HCT116 (cell line): ENCODE results near the gene SIRT7. TPM values are rescaled to one million over a fixed set of nuclear protein-coding genes. Genes with fewer than 3 reads are reported as not detected.

Experiments used
- ATAC-seq: fragments of 200-7000 bp; cut with Tn5 transposase; 2 replicates; pipeline ENCODE4 v1.9.1; 2020; ENCODE audit warnings: mild to moderate bottlenecking, moderate library complexity
- BruUV-seq: library from RNA; stranded (reverse); fragments of 400-500 nt; replicated peaks from 2 replicates; lab custom pipeline; 2021; lab: Mats Ljungman, UMichigan
- CTCF ChIA-PET: fragments of 300-600 bp; sonication (Branson Sonifier 250); formaldehyde crosslinking; loops from one replicate; lab custom pipeline; 2021; ENCODE audit warnings: antibody characterized with exemption; lab: Charles Lee
- POLR2A ChIA-PET: fragments of 300-600, 350-600 bp; sonication (Branson Sonifier 250); formaldehyde crosslinking; loops from one replicate; lab custom pipeline; 2021; ENCODE audit warnings: antibody characterized with exemption; lab: Charles Lee
- RAD21 ChIA-PET, 2 experiments: fragments of 300-600 bp; sonication (Branson Sonifier 250); formaldehyde crosslinking; loops; one replicate each; lab custom pipeline; 2023; ENCODE audit warnings: low total read pairs in 2 of 2; ENCODE audit not compliant: uncharacterized antibody in 2 of 2, unreplicated experiment in 2 of 2, low non-redundant PET in 1 of 2; lab: Charles Lee
- DNase-seq: peaks from one replicate; pipeline ENCODE4 v3.0.0-alpha.2; 2010; ENCODE audit warnings: low read depth, low spot score
- H2AFZ ChIP-seq: fragments of 200-600 bp; shearing (Covaris generic), sonication (generic); 2 replicates; pipeline ENCODE4 v1.6.1; 2017; ENCODE audit warnings: low read depth, mixed run types, mixed read lengths, antibody characterized with exemption, low read length; ENCODE audit not compliant: poor library complexity, severe bottlenecking
- H3K27ac ChIP-seq: 2 replicates; pipeline ENCODE4 v1.5.1; 2012; ENCODE audit warnings: low read depth, low read length
- H3K27me3 ChIP-seq: fragments of 200-600 bp; sonication (generic); 2 replicates; pipeline ENCODE4 v1.6.1; 2016; ENCODE audit warnings: mixed run types, low read length, mixed read lengths; ENCODE audit not compliant: insufficient read depth
- H3K36me3 ChIP-seq, 2 experiments: fragments of 200-500 bp in 1 of 2; fragments of 200-600 bp in 1 of 2; sonication (Bioruptor generic) in 1 of 2; sonication (generic) in 1 of 2; 2 replicates each; pipeline versions ENCODE4 v1.5.1 to v1.6.1; 2014 to 2016; ENCODE audit warnings: low read length in 2 of 2, inconsistent platforms in 1 of 2, mixed read lengths in 1 of 2, mixed run types in 1 of 2; ENCODE audit not compliant: insufficient read depth in 2 of 2, control insufficient read depth in 1 of 2
- H3K4me1 ChIP-seq, 2 experiments: fragments of 200-600 bp in 1 of 2; sonication (generic) in 1 of 2; 2 replicates each; pipeline versions ENCODE4 v1.5.1 to v1.6.1; 2012 to 2017; ENCODE audit warnings: low read length in 2 of 2, inconsistent platforms in 1 of 2, mild to moderate bottlenecking in 1 of 2, mixed read lengths in 1 of 2, mixed run types in 1 of 2, moderate library complexity in 1 of 2; ENCODE audit not compliant: insufficient read depth in 2 of 2, control insufficient read depth in 1 of 2
- H3K4me2 ChIP-seq: fragments of 200-600 bp; sonication (generic); 2 replicates; pipeline ENCODE4 v1.6.1; 2017; ENCODE audit warnings: mixed run types, low read length, mixed read lengths
- H3K4me3 ChIP-seq, 2 experiments: fragments of 200-600 bp in 1 of 2; sonication (generic) in 1 of 2; replicated peaks in 1 of 2; 2 replicates each; pipeline ENCODE4 v1.5.1; 2011 to 2016; ENCODE audit warnings: low read length in 2 of 2, control low read depth in 1 of 2, low read depth in 1 of 2, mild to moderate bottlenecking in 1 of 2, mixed read lengths in 1 of 2, mixed run types in 1 of 2
- H3K79me2 ChIP-seq: fragments of 200-600 bp; sonication (generic); 2 replicates; pipeline ENCODE4 v1.6.1; 2017; ENCODE audit warnings: mild to moderate bottlenecking, mixed run types, low read length, moderate library complexity, mixed read lengths; ENCODE audit not compliant: insufficient read depth
- H3K9ac ChIP-seq: fragments of 200-600 bp; sonication (generic); 2 replicates; pipeline ENCODE4 v1.6.1; 2016; ENCODE audit warnings: low read length, mixed read lengths
- H3K9me2 ChIP-seq: fragments of 200-600 bp; sonication (generic), shearing (Covaris generic); 2 replicates; pipeline ENCODE4 v1.6.1; 2017; ENCODE audit warnings: mixed run types, mild to moderate bottlenecking, moderate library complexity; ENCODE audit not compliant: insufficient read depth
- H3K9me3 ChIP-seq, 2 experiments: fragments of 200-500 bp in 1 of 2; fragments of 200-600 bp in 1 of 2; sonication (Bioruptor generic) in 1 of 2; sonication (generic) in 1 of 2; 2 replicates each; pipeline ENCODE4 v1.6.1; 2014 to 2017; ENCODE audit warnings: low read length in 2 of 2, mixed read lengths in 2 of 2, inconsistent platforms in 1 of 2, low read depth in 1 of 2, mild to moderate bottlenecking in 1 of 2, mixed run types in 1 of 2, moderate library complexity in 1 of 2; ENCODE audit not compliant: control insufficient read depth in 1 of 2, insufficient read depth in 1 of 2
- H4K20me1 ChIP-seq: fragments of 200-600 bp; sonication (generic), shearing (Covaris generic); 2 replicates; pipeline ENCODE4 v1.6.1; 2017; ENCODE audit warnings: mixed run types, mild to moderate bottlenecking, moderate library complexity; ENCODE audit not compliant: insufficient read depth
- CBX3 ChIP-seq: IDR thresholded peaks from 2 replicates; pipeline ENCODE4 v1.6.1; 2012; ENCODE audit warnings: low read depth
- CEBPB ChIP-seq: IDR thresholded peaks from 2 replicates; pipeline ENCODE4 v1.6.1; 2012; ENCODE audit warnings: low read depth
- EGR1 ChIP-seq: IDR thresholded peaks from 2 replicates; pipeline ENCODE4 v1.6.1; 2012; ENCODE audit warnings: low read depth
- ELF1 ChIP-seq: IDR thresholded peaks from 2 replicates; pipeline ENCODE4 v1.6.1; 2012; ENCODE audit warnings: low read depth, borderline replicate concordance
- EZH2 ChIP-seq: fragments of 200-600 bp; sonication (generic); IDR thresholded peaks from 2 replicates; pipeline ENCODE4 v1.6.1; 2017; ENCODE audit warnings: antibody characterized with exemption, mixed run types
- EZH2phosphoT487 ChIP-seq: fragments of 200-600 bp; IDR thresholded peaks from 2 replicates; pipeline ENCODE4 v1.6.1; 2018; ENCODE audit warnings: antibody characterized with exemption, borderline replicate concordance
- FOSL1 ChIP-seq: IDR thresholded peaks from 2 replicates; pipeline ENCODE4 v1.6.1; 2012; ENCODE audit warnings: low read depth
- POLR2A ChIP-seq: IDR thresholded peaks from 2 replicates; pipeline ENCODE4 v1.7.0; 2011; ENCODE audit warnings: borderline replicate concordance; ENCODE audit not compliant: insufficient read depth, insufficient read length; ENCODE audit errors: extremely low read depth
- REST ChIP-seq: IDR thresholded peaks from 2 replicates; pipeline ENCODE4 v1.6.1; 2012; ENCODE audit warnings: low read depth
- SIN3A ChIP-seq: IDR thresholded peaks from 2 replicates; pipeline ENCODE4 v1.6.1; 2012; ENCODE audit warnings: low read depth
- SP1 ChIP-seq: IDR thresholded peaks from 2 replicates; pipeline ENCODE4 v1.6.1; 2012; ENCODE audit warnings: low read depth
- TCF7L2 ChIP-seq: IDR thresholded peaks from 2 replicates; pipeline ENCODE4 v1.7.0; 2011; ENCODE audit warnings: borderline replicate concordance, inconsistent platforms; ENCODE audit not compliant: insufficient read depth, insufficient read length; ENCODE audit errors: extremely low read depth
- YY1 ChIP-seq: IDR thresholded peaks from 2 replicates; pipeline ENCODE4 v1.6.1; 2011; ENCODE audit warnings: low read length, low read depth, moderate library complexity, mild to moderate bottlenecking; ENCODE audit not compliant: insufficient replicate concordance; ENCODE audit errors: extremely low read depth
- ZFX ChIP-seq: fragments of 450-650 bp; IDR thresholded peaks from 2 replicates; pipeline ENCODE4 v1.6.1; 2017
- ZNF274 ChIP-seq: fragments of 200-500 bp; sonication (Bioruptor generic); IDR thresholded peaks from 2 replicates; pipeline ENCODE4 v1.6.1; 2014; ENCODE audit warnings: mild to moderate bottlenecking, low read depth, low read length, inconsistent platforms
- intact Hi-C: fragments of 100-400 bp; cut with micrococcal nuclease; formaldehyde crosslinking; loops from 2 replicates; pipeline ENCODE4 v1.10.0; 2022
- total RNA-seq: library from RNA; stranded (reverse); gene quantifications from one replicate; pipeline ENCODE4 v1.2.1, GENCODE V29; 2021; ENCODE audit not compliant: unreplicated experiment
- TF ChIP-seq, protein P1 (sequence below), 3 experiments: fragments of 200-600 bp in 1 of 3; sonication (generic) in 1 of 3; IDR thresholded peaks in 2 of 3; conservative IDR thresholded peaks in 1 of 3; 2 replicates each; pipeline ENCODE4 v1.5.1; 2012 to 2017; ENCODE audit warnings: low read depth in 2 of 3, low read length in 2 of 3, antibody characterized with exemption in 1 of 3, borderline replicate concordance in 1 of 3, control low read depth in 1 of 3, mild to moderate bottlenecking in 1 of 3, mixed read lengths in 1 of 3, mixed run types in 1 of 3, moderate library complexity in 1 of 3; ENCODE audit not compliant: insufficient read depth in 1 of 3
- TF ChIP-seq, protein P2 (sequence below): IDR thresholded peaks from 2 replicates; pipeline ENCODE4 v1.6.1; 2012
- TF ChIP-seq, protein P3 (sequence below): IDR thresholded peaks from 2 replicates; pipeline ENCODE4 v1.6.1; 2012

The SIRT7 gene
- total RNA-seq, 1 experiment from 2014 or later, result 62.6 TPM

DNA sequence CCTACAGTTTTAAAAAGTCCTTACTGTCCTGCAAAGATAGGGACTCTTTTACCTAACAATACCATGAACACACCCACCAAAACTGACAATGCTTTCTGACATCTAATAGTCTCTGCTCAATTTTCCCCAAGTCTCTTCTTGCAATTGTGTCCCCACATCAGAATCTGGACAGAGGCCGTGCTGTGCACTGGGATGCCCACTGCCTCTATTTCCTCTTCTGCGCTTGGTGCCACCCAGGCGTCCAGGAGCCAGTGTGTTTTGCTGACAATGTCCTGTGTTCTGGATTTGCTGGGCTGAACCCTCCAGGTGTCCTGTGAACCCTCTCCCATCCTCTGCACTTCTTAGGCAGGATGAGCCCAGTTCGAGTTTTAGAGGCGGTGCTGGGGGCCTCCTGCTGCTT, 40.4 kb downstream of the SIRT7 start (continued):
- TF ChIP-seq, protein P1, sequence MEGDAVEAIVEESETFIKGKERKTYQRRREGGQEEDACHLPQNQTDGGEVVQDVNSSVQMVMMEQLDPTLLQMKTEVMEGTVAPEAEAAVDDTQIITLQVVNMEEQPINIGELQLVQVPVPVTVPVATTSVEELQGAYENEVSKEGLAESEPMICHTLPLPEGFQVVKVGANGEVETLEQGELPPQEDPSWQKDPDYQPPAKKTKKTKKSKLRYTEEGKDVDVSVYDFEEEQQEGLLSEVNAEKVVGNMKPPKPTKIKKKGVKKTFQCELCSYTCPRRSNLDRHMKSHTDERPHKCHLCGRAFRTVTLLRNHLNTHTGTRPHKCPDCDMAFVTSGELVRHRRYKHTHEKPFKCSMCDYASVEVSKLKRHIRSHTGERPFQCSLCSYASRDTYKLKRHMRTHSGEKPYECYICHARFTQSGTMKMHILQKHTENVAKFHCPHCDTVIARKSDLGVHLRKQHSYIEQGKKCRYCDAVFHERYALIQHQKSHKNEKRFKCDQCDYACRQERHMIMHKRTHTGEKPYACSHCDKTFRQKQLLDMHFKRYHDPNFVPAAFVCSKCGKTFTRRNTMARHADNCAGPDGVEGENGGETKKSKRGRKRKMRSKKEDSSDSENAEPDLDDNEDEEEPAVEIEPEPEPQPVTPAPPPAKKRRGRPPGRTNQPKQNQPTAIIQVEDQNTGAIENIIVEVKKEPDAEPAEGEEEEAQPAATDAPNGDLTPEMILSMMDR (IDR thresholded peaks at IDR 0.05 in 2 of 3, conservative IDR thresholded peaks at IDR 0.05 in 1 of 3; ENCODE audit: borderline replicate concordance in 1 of 3, insufficient read depth in 1 of 3, low read depth in 2 of 3, low read length in 2 of 3), result no peak
- no peak for TF ChIP-seq SP1

GRCh38 chr17:81871387-81872230, 46.4 kb downstream of the SIRT7 start:
- peak overlapping the region; percentile 93 for H3K4me2 ChIP-seq
- peak overlapping the region; percentile 99 for H3K27ac ChIP-seq
- peak overlapping the region; percentile 71 to 87 for H3K4me3 ChIP-seq
- H3K9me3 ChIP-seq, result no peaks in the 10 kb centered on the region
- ChIA-PET CTCF (interaction anchor here (0.7 to 2.7 kb wide), 3 partner anchors 21 to 150 kb away, joined by 3 to 27 read pairs (median 3); partner anchors contain the start of genes CENPX and LRRC45), RAD21 (no interaction called here), POLR2A (interaction anchor here (1.0 to 1.2 kb wide), 3 partner anchors 11 to 146 kb away, joined by 3 to 6 read pairs (median 3); partner anchors contain the start of genes ANAPC11 and P4HB)
- H3K36me3 ChIP-seq, result peaks cover 2 to 11% of the 10 kb centered on the region in 2 experiments; a peak in 2 of 4 replicates
- DNase-seq, result peak; percentile 80
- H3K79me2 ChIP-seq, result peaks cover 38% of the 10 kb centered on the region
- ATAC-seq, result peak; percentile 0
- H3K9me2 ChIP-seq, result no peaks in the 10 kb centered on the region
- H3K4me1 ChIP-seq, result peaks cover 32 to 67% of the 10 kb centered on the region in 2 experiments
- H3K27me3 ChIP-seq, result no peaks in the 10 kb centered on the region
- intact Hi-C loops, result loop anchor here (5.0 kb wide), 1 partner anchor 56 kb away; the partner anchor contains the start of gene MAFG
- H3K9ac ChIP-seq, result peak overlapping the region; percentile 99
- no peak overlapping the region for H2AFZ ChIP-seq
- no peaks in the 10 kb centered on the region for H4K20me1 ChIP-seq
- TSS peak; percentile 55 for BruUV-seq
- no peak for TF ChIP-seq FOSL1
- TF ChIP-seq, protein P2, sequence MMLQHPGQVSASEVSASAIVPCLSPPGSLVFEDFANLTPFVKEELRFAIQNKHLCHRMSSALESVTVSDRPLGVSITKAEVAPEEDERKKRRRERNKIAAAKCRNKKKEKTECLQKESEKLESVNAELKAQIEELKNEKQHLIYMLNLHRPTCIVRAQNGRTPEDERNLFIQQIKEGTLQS, result no peak
- peak; percentile 99 for TF ChIP-seq ZFX
- TF ChIP-seq EZH2phosphoT487, result no peak
- TF ChIP-seq REST, result no peak
- no peak for TF ChIP-seq CBX3
- TF ChIP-seq ELF1, result no peak
- TF ChIP-seq CEBPB, result no peak
- no peak for TF ChIP-seq POLR2A
- no peak for TF ChIP-seq SP1
- TF ChIP-seq EGR1, result no peak
- no peak for TF ChIP-seq SIN3A
- no peak for TF ChIP-seq TCF7L2
- TF ChIP-seq YY1, result peak; percentile 95
- no peak for TF ChIP-seq EZH2
- TF ChIP-seq ZNF274, result no peak
- TF ChIP-seq, protein P3, sequence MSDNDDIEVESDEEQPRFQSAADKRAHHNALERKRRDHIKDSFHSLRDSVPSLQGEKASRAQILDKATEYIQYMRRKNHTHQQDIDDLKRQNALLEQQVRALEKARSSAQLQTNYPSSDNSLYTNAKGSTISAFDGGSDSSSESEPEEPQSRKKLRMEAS, result no peak
